OCI-LY1 (cell line): ENCODE results near the gene EDN2.

Experiments
- CTCF ChIP-seq: fragments of 200-600 bp; sonication (generic), shearing (Covaris generic); IDR thresholded peaks from 2 replicates; pipeline ENCODE4 v1.5.1; 2017; ENCODE audit warnings: mild to moderate bottlenecking, antibody characterized with exemption, low read length, moderate library complexity, mixed read lengths
- EZH2 ChIP-seq: fragments of 200-600 bp; sonication (generic), shearing (Covaris generic); IDR thresholded peaks from 2 replicates; pipeline ENCODE4 v1.8.0; 2017; ENCODE audit warnings: borderline replicate concordance, mixed run types, mild to moderate bottlenecking, antibody characterized with exemption, low read length, moderate library complexity, mixed read lengths

- TF ChIP-seq CTCF (no peak), EZH2 (no peak)
Measured at GRCh38 chr1:41481109-41481775, 3.2 kb downstream of the EDN2 start.
